SH-SY5Y (cell line): ENCODE results near the gene ZER1.

ENCODE experiments used
- GATA2 ChIP-seq: IDR thresholded peaks from 2 replicates; pipeline ENCODE4 v1.6.1; 2011; ENCODE audit warnings: mild to moderate bottlenecking, low read depth, low read length
- GATA3 ChIP-seq: IDR thresholded peaks from 2 replicates; pipeline ENCODE4 v1.6.1; 2011; ENCODE audit warnings: low read depth, mild to moderate bottlenecking, low read length, moderate library complexity

The ZER1 gene

GRCh38 chr9:128702949-128703615 is 68.6 kb downstream of the ZER1 start:
- TF ChIP-seq GATA3 = no peak
- TF ChIP-seq GATA2 = no peak

- TF ChIP-seq GATA3 (no peak), GATA2 (no peak)
Observed at GRCh38 chr9:128702445-128702948, 69.2 kb downstream of the ZER1 start, which contains the start of gene PKN3. PKN3 (plus strand) TSS chr9:128702503; CDS start chr9:128702916, 413 bp downstream.

- TF ChIP-seq GATA3 (no peak), GATA2 (no peak)
Observed at GRCh38 chr9:128701227-128701854, 70.4 kb downstream of the ZER1 start.

- TF ChIP-seq GATA2 (no peak), GATA3 (no peak)
Observed at GRCh38 chr9:128696923-128697707, 74.6 kb downstream of the ZER1 start.

GRCh38 chr9:128694344-128694743 is 77.4 kb downstream of the ZER1 start:
- TF ChIP-seq GATA3 (no peak), GATA2 (no peak)

GRCh38 chr9:128690684-128691034 is 81.1 kb downstream of the ZER1 start:
- no peak for TF ChIP-seq GATA3
- no peak for TF ChIP-seq GATA2

- no peak for TF ChIP-seq GATA3
- no peak for TF ChIP-seq GATA2
Observed at GRCh38 chr9:128689820-128690683, 81.7 kb downstream of the ZER1 start.

- TF ChIP-seq GATA2 (no peak), GATA3 (no peak)
Observed at GRCh38 chr9:128689293-128689774, 82.4 kb downstream of the ZER1 start.

GRCh38 chr9:128688501-128689292 is 83.0 kb downstream of the ZER1 start, which contains the start of gene SET:
SET (plus strand) TSS chr9:128689222; CDS start chr9:128689583, 361 bp downstream.
- TF ChIP-seq GATA2 = no peak
- no peak for TF ChIP-seq GATA3

GRCh38 chr9:128687453-128687852 is 84.3 kb downstream of the ZER1 start:
- TF ChIP-seq GATA3 (no peak), GATA2 (no peak)

- TF ChIP-seq GATA2 (no peak), GATA3 (no peak)
Observed at GRCh38 chr9:128685636-128686489, 85.9 kb downstream of the ZER1 start.
